Measurements from ENCODE around the gene NCAM2.

NCAM2 gene

GRCh38 chr21:21029164-21029563 lies 31.0 kb downstream of the NCAM2 start:
- Mint-ChIP-seq H3K4me1 (no peaks in the 10 kb centered on the region), H3K27ac (no peak overlapping the region), H3K36me3 (ENCODE audit: low read depth) (no peaks in the 10 kb centered on the region), H3K4me3 (no peak overlapping the region), H3K9me3 (no peaks in the 10 kb centered on the region), H3K27me3 (ENCODE audit: low read depth, poor library complexity) (no peaks in the 10 kb centered on the region)
- no peak for DNase-seq
- TF ChIP-seq CTCF (IDR thresholded peaks at IDR 0.05): no peak

- TF ChIP-seq CTCF (IDR thresholded peaks at IDR 0.05): no peak
- H3K9me3 Mint-ChIP-seq: no peaks in the 10 kb centered on the region
- H3K4me1 Mint-ChIP-seq: no peaks in the 10 kb centered on the region
- H3K36me3 Mint-ChIP-seq (ENCODE audit: low read depth): no peaks in the 10 kb centered on the region
- H3K27ac Mint-ChIP-seq: no peak overlapping the region
- DNase-seq: no peak
- H3K4me3 Mint-ChIP-seq: no peak overlapping the region
- H3K27me3 Mint-ChIP-seq (ENCODE audit: low read depth, poor library complexity): no peaks in the 10 kb centered on the region
Measured at GRCh38 chr21:21030311-21030710, 32.1 kb downstream of the NCAM2 start.

GRCh38 chr21:21034036-21034435 lies 35.8 kb downstream of the NCAM2 start:
- no peaks in the 10 kb centered on the region for H3K36me3 Mint-ChIP-seq (ENCODE audit: low read depth)
- no peak for DNase-seq
- H3K4me3 Mint-ChIP-seq: no peak overlapping the region
- peaks cover 6% of the 10 kb centered on the region for H3K4me1 Mint-ChIP-seq
- H3K27me3 Mint-ChIP-seq (ENCODE audit: low read depth, poor library complexity): no peaks in the 10 kb centered on the region
- TF ChIP-seq CTCF (IDR thresholded peaks at IDR 0.05): no peak
- H3K9me3 Mint-ChIP-seq: no peaks in the 10 kb centered on the region
- H3K27ac Mint-ChIP-seq: no peak overlapping the region

- Mint-ChIP-seq H3K9me3 (no peaks in the 10 kb centered on the region), H3K4me1 (peaks cover 6% of the 10 kb centered on the region), H3K36me3 (ENCODE audit: low read depth) (no peaks in the 10 kb centered on the region), H3K27me3 (ENCODE audit: low read depth, poor library complexity) (no peaks in the 10 kb centered on the region), H3K4me3 (no peak overlapping the region), H3K27ac (no peak overlapping the region)
- TF ChIP-seq CTCF (IDR thresholded peaks at IDR 0.05): no peak
- no peak for DNase-seq
Measured at GRCh38 chr21:21039624-21040170, 41.5 kb downstream of the NCAM2 start.

GRCh38 chr21:21045518-21045917 lies 47.3 kb downstream of the NCAM2 start:
- no peak for TF ChIP-seq CTCF (IDR thresholded peaks at IDR 0.05)
- no peak overlapping the region for H3K4me3 Mint-ChIP-seq
- H3K27me3 Mint-ChIP-seq (ENCODE audit: low read depth, poor library complexity): no peaks in the 10 kb centered on the region
- H3K4me1 Mint-ChIP-seq: peaks cover 23% of the 10 kb centered on the region
- no peaks in the 10 kb centered on the region for H3K36me3 Mint-ChIP-seq (ENCODE audit: low read depth)
- no peak for DNase-seq
- no peak overlapping the region for H3K27ac Mint-ChIP-seq
- H3K9me3 Mint-ChIP-seq: no peaks in the 10 kb centered on the region

- H3K27ac Mint-ChIP-seq: no peak overlapping the region
- TF ChIP-seq CTCF (IDR thresholded peaks at IDR 0.05): no peak
- no peaks in the 10 kb centered on the region for H3K36me3 Mint-ChIP-seq (ENCODE audit: low read depth)
- no peaks in the 10 kb centered on the region for H3K9me3 Mint-ChIP-seq
- no peak for DNase-seq
- no peaks in the 10 kb centered on the region for H3K27me3 Mint-ChIP-seq (ENCODE audit: low read depth, poor library complexity)
- H3K4me3 Mint-ChIP-seq: no peak overlapping the region
- H3K4me1 Mint-ChIP-seq: peaks cover 23% of the 10 kb centered on the region
Measured at GRCh38 chr21:21046063-21046462, 47.9 kb downstream of the NCAM2 start.
